GM23338 (cell line): ENCODE measurements around the gene BSND.

Source experiments
- CREB1 ChIP-seq: fragments of 250-450 bp; sonication (Bioruptor Pico); IDR thresholded peaks from 2 replicates; pipeline ENCODE4 v1.5.0; 2020; ENCODE audit warnings: low read depth, mild to moderate bottlenecking, moderate library complexity
- EZH2 ChIP-seq: fragments of 200-600 bp; sonication (generic); IDR thresholded peaks from one replicate; pipeline ENCODE4 v1.8.0; 2017; ENCODE audit warnings: antibody characterized with exemption, mild to moderate bottlenecking, low read depth; ENCODE audit not compliant: unreplicated experiment
- EZH2phosphoT487 ChIP-seq: fragments of 200-600 bp; sonication (generic); IDR thresholded peaks from one replicate; pipeline ENCODE4 v1.8.1; 2018; ENCODE audit warnings: antibody characterized with exemption; ENCODE audit not compliant: unreplicated experiment
- JUNB ChIP-seq: IDR thresholded peaks from one replicate; pipeline ENCODE4 v1.6.1; 2016; ENCODE audit warnings: antibody characterized with exemption; ENCODE audit not compliant: unreplicated experiment
- POLR2AphosphoS5 ChIP-seq: IDR thresholded peaks from 2 replicates; pipeline ENCODE4 v1.6.1; 2016; ENCODE audit warnings: antibody characterized with exemption, low read depth
- STAT1 ChIP-seq: IDR thresholded peaks from one replicate; pipeline ENCODE4 v1.6.1; 2016; ENCODE audit warnings: antibody characterized with exemption; ENCODE audit not compliant: unreplicated experiment
- ZNF331 ChIP-seq: fragments of 250-450 bp; sonication (Bioruptor Pico); IDR thresholded peaks from 2 replicates; pipeline ENCODE4 v1.5.0; 2020; ENCODE audit warnings: low read depth, mild to moderate bottlenecking, moderate library complexity
- TF ChIP-seq, protein P1 (sequence below), 2 experiments: fragments of 200-600 bp in 1 of 2; sonication (generic) in 1 of 2; conservative IDR thresholded peaks; 2 replicates each; pipeline versions ENCODE4 v1.5.1 to v1.6.1; 2016 to 2017; ENCODE audit warnings: antibody characterized with exemption in 2 of 2, low read depth in 2 of 2, mild to moderate bottlenecking in 2 of 2, moderate library complexity in 1 of 2
- TF ChIP-seq, protein P2 (sequence below): IDR thresholded peaks from one replicate; pipeline ENCODE4 v1.6.1; 2018; ENCODE audit warnings: antibody characterized with exemption; ENCODE audit not compliant: unreplicated experiment

GRCh38 chr1:54955359-54955758 lies 43.4 kb upstream of the BSND start:
- TF ChIP-seq STAT1 (no peak), EZH2 (no peak), POLR2AphosphoS5 (no peak), EZH2phosphoT487 (no peak), ZNF331 (no peak), JUNB (no peak), CREB1 (no peak)
- TF ChIP-seq, protein P1, sequence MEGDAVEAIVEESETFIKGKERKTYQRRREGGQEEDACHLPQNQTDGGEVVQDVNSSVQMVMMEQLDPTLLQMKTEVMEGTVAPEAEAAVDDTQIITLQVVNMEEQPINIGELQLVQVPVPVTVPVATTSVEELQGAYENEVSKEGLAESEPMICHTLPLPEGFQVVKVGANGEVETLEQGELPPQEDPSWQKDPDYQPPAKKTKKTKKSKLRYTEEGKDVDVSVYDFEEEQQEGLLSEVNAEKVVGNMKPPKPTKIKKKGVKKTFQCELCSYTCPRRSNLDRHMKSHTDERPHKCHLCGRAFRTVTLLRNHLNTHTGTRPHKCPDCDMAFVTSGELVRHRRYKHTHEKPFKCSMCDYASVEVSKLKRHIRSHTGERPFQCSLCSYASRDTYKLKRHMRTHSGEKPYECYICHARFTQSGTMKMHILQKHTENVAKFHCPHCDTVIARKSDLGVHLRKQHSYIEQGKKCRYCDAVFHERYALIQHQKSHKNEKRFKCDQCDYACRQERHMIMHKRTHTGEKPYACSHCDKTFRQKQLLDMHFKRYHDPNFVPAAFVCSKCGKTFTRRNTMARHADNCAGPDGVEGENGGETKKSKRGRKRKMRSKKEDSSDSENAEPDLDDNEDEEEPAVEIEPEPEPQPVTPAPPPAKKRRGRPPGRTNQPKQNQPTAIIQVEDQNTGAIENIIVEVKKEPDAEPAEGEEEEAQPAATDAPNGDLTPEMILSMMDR (conservative IDR thresholded peaks at IDR 0.05; ENCODE audit: low read depth in 2 of 2), result no peak
- TF ChIP-seq, protein P2, sequence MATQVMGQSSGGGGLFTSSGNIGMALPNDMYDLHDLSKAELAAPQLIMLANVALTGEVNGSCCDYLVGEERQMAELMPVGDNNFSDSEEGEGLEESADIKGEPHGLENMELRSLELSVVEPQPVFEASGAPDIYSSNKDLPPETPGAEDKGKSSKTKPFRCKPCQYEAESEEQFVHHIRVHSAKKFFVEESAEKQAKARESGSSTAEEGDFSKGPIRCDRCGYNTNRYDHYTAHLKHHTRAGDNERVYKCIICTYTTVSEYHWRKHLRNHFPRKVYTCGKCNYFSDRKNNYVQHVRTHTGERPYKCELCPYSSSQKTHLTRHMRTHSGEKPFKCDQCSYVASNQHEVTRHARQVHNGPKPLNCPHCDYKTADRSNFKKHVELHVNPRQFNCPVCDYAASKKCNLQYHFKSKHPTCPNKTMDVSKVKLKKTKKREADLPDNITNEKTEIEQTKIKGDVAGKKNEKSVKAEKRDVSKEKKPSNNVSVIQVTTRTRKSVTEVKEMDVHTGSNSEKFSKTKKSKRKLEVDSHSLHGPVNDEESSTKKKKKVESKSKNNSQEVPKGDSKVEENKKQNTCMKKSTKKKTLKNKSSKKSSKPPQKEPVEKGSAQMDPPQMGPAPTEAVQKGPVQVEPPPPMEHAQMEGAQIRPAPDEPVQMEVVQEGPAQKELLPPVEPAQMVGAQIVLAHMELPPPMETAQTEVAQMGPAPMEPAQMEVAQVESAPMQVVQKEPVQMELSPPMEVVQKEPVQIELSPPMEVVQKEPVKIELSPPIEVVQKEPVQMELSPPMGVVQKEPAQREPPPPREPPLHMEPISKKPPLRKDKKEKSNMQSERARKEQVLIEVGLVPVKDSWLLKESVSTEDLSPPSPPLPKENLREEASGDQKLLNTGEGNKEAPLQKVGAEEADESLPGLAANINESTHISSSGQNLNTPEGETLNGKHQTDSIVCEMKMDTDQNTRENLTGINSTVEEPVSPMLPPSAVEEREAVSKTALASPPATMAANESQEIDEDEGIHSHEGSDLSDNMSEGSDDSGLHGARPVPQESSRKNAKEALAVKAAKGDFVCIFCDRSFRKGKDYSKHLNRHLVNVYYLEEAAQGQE, result no peak
